Naive thymus-derived CD8-positive, alpha-beta T cell (primary cell): ENCODE measurements around the gene MYOZ2. TPM values are rescaled to one million over a fixed set of nuclear protein-coding genes. Genes with fewer than 3 reads are reported as not detected.
"Not testable (repeated sequence)": the region's sequence is repeated elsewhere in the genome, so short reads cannot be mapped to it uniquely, and the experiment has no call there.

ENCODE experiments used
- ATAC-seq, 2 donors: fragments of 150-1000 bp; cut with Tn5 transposase in 1 of 2; sonication (Bioruptor Pico), chemical (Tn5 transposase) in 1 of 2; 1 replicate in 1 of 2; 2 replicates in 1 of 2; pipeline ENCODE4 v1.10.0; 2021; ENCODE audit warnings: mild to moderate bottlenecking in 2 of 2, moderate library complexity in 2 of 2
- POLR2A ChIA-PET: fragments of 350-600 bp; sonication (Branson Sonifier 250); formaldehyde crosslinking; loops from one replicate; lab custom pipeline; 2021; ENCODE audit warnings: antibody characterized with exemption; lab: Charles Lee
- DNase-seq, 10 donors: peaks; one replicate each; pipeline versions ENCODE4 v3.0.0 to v3.0.0-alpha.2; 2020 to 2022
- H3K27ac Mint-ChIP-seq, 10 donors: one replicate each; pipeline ENCODE4 v1.8.0; 2020 to 2022; ENCODE audit warnings: mild to moderate bottlenecking in 10 of 10, mixed read lengths in 10 of 10, moderate library complexity in 4 of 10, inconsistent platforms in 1 of 10
- H3K27me3 Mint-ChIP-seq, 5 donors: one replicate each; pipeline ENCODE4 v1.8.0; 2021 to 2022; ENCODE audit warnings: mixed read lengths in 5 of 5
- H3K36me3 Mint-ChIP-seq, 3 donors: one replicate each; pipeline ENCODE4 v1.8.0; 2020 to 2022; ENCODE audit warnings: mixed read lengths in 3 of 3, mild to moderate bottlenecking in 2 of 3, inconsistent platforms in 1 of 3
- H3K4me1 Mint-ChIP-seq, 4 donors: one replicate each; pipeline ENCODE4 v1.8.0; 2021 to 2022; ENCODE audit warnings: mixed read lengths in 4 of 4
- H3K4me3 Mint-ChIP-seq, 10 donors: one replicate each; pipeline ENCODE4 v1.8.0; 2020 to 2022; ENCODE audit warnings: mild to moderate bottlenecking in 10 of 10, mixed read lengths in 10 of 10, moderate library complexity in 6 of 10, inconsistent platforms in 1 of 10
- H3K9me3 Mint-ChIP-seq, 9 donors: one replicate each; pipeline ENCODE4 v1.8.0; 2020 to 2022; ENCODE audit warnings: mixed read lengths in 9 of 9, mild to moderate bottlenecking in 3 of 9, inconsistent platforms in 1 of 9, moderate library complexity in 1 of 9
- polyA plus RNA-seq, 3 donors: library from polyadenylated mRNA; unstranded; fragments of 300-500 nt; fragmentation: Illumina TruSeq; gene quantifications; one replicate each; pipeline ENCODE4 v1.2.3, GENCODE V29; 2021
- total RNA-seq, 8 experiments: library from RNA in 2 of 8; stranded (reverse) in 2 of 8; gene quantifications; one replicate each; pipeline ENCODE4 v1.2.3 and lab custom pipeline; 2021 to 2026

MYOZ2 gene
- total and polyA plus RNA-seq, 5 experiments from 2014 or later = not detected

GRCh38 chr4:119172223-119172622, 36.6 kb downstream of the MYOZ2 start:
- DNase-seq (no peak), ATAC-seq (no peak)
- Mint-ChIP-seq H3K4me3 (no peak overlapping the region), H3K27me3 (peaks cover 2 to 4% (median 3%) of the 10 kb centered on the region in 5 donors), H3K27ac (no peak overlapping the region), H3K4me1 (no peaks in the 10 kb centered on the region), H3K9me3 (no peaks in the 10 kb centered on the region), H3K36me3 (peaks cover 0 to 6% (median 0%) of the 10 kb centered on the region in 3 donors)
- POLR2A ChIA-PET = no interaction called here

DNA sequence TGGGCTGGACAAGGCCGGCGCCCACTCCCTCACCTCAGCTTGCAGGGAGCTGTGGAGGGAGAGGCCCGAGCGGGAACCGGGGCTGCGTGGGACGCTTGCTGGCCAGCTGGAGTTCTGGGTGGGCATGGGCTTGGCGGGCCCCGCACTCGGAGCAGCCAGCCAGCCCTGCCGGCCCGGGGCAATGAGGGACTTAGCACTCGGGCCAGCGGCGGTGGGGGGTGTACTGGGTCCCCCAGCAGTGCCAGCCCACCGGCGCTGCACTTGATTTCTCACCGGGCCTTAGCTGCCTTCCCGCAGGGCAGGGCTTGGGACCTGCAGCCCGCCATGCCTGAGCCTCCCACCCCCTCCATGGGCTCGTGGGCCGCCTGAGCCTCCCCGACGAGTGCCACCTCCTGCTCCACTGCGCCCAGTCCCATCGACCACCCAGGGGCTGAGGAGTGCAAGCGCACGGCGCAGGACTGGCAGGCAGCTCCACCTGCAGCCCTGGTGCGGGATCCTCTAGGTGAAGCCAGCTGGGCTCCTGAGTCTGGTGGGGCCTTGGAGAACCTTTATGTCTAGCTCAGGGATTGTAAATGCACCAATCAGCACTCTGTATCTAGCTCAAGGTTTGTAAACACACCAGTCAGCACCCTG, 38.2 kb downstream of the MYOZ2 start:
- not testable (repeated sequence) for ATAC-seq, H3K4me3 Mint-ChIP-seq, H3K4me1 Mint-ChIP-seq, H3K36me3 Mint-ChIP-seq, H3K9me3 Mint-ChIP-seq, H3K27ac Mint-ChIP-seq
- DNase-seq = peak in 1 of 10 donors; percentile 5
- H3K27me3 Mint-ChIP-seq = peaks cover 2 to 15% (median 4%) of the 10 kb centered on the region in 5 donors
- POLR2A ChIA-PET = interaction anchor here (0.9 kb wide), 1 partner anchor 32 kb away, joined by 3 read pairs; no protein-coding TSS in a partner anchor

DNA sequence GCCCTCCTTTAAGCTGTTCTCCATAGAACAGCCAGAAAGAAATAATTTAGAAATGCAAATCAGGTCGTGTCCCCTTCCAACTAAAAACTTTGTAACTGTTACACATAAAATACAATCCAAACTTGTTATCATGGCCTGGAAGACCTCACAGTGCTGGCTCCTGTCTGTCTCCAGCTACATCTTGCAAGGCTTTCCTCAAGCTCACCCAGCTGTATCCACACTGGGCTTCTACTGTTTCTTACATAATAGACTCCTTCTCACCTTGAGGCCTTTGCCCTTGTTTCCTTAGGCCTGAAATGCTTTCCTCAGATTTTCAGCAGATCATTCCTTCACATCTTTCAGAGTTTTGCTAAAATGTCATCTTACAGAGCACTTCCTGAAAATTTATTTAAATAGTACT, 43.4 kb downstream of the MYOZ2 start:
- ATAC-seq = no peak
- H3K27me3 Mint-ChIP-seq = peaks cover 2 to 29% (median 8%) of the 10 kb centered on the region in 5 donors
- H3K36me3 Mint-ChIP-seq = peaks cover 0 to 5% (median 2%) of the 10 kb centered on the region in 3 donors
- no peaks in the 10 kb centered on the region for H3K9me3 Mint-ChIP-seq
- POLR2A ChIA-PET = no interaction called here
- no peak overlapping the region for H3K4me3 Mint-ChIP-seq
- peaks cover 0 to 4% (median 0%) of the 10 kb centered on the region in 4 donors for H3K4me1 Mint-ChIP-seq
- no peak for DNase-seq
- peak overlapping the region in 1 of 10 donors; percentile 11 for H3K27ac Mint-ChIP-seq

DNA sequence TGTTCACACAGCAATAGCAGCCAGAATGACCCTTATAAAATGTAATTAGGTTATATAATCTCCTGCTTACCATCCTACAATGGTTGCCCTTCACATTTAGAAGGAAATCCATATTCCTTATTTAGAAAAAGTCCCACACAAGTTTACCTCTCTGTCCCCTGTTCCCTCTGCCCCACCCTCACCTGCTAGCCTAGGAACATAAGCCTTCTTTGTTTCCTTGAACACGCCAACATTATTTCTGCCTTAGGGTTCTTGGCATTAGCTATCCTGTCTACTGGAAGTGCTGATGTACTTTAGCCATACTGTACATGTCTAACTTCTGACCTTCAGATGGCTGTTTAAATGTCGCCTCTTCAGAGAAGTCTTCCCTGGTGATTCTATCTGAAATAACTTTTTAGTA, 48.5 kb downstream of the MYOZ2 start:
- H3K4me3 Mint-ChIP-seq = no peak overlapping the region
- peaks cover 0 to 4% (median 0%) of the 10 kb centered on the region in 4 donors for H3K4me1 Mint-ChIP-seq
- no peak overlapping the region for H3K27ac Mint-ChIP-seq
- POLR2A ChIA-PET = no interaction called here
- ATAC-seq (no peak), DNase-seq (no peak)
- peaks cover 0 to 2% (median 0%) of the 10 kb centered on the region in 3 donors for H3K36me3 Mint-ChIP-seq
- no peaks in the 10 kb centered on the region for H3K9me3 Mint-ChIP-seq
- H3K27me3 Mint-ChIP-seq = peaks cover 0 to 17% (median 1%) of the 10 kb centered on the region in 5 donors

- Mint-ChIP-seq H3K9me3 (no peaks in the 10 kb centered on the region), H3K27me3 (no peaks in the 10 kb centered on the region), H3K27ac (no peak overlapping the region), H3K4me3 (no peak overlapping the region), H3K36me3 (peaks cover 0 to 13% (median 9%) of the 10 kb centered on the region in 3 donors), H3K4me1 (peaks cover 0 to 8% (median 0%) of the 10 kb centered on the region in 4 donors)
- DNase-seq (no peak), ATAC-seq (no peak)
- POLR2A ChIA-PET = interaction anchor here (1.2 kb wide), 1 partner anchor 23 kb away, joined by 3 read pairs; the partner anchor contains the start of gene USP53
Observed at GRCh38 chr4:119189638-119190037, 54.0 kb downstream of the MYOZ2 start.

- POLR2A ChIA-PET = interaction anchor here (1.2 kb wide), 1 partner anchor 22 kb away, joined by 3 read pairs; the partner anchor contains the start of gene USP53
Observed at GRCh38 chr4:119190354-119190753, 54.7 kb downstream of the MYOZ2 start.

GRCh38 chr4:119191505-119191904, 55.9 kb downstream of the MYOZ2 start:
- Mint-ChIP-seq H3K4me3 (no peak overlapping the region), H3K4me1 (peaks cover 0 to 21% (median 0%) of the 10 kb centered on the region in 4 donors), H3K27ac (no peak overlapping the region), H3K9me3 (no peaks in the 10 kb centered on the region), H3K36me3 (peaks cover 0 to 21% (median 15%) of the 10 kb centered on the region in 3 donors), H3K27me3 (peaks cover 0 to 3% (median 0%) of the 10 kb centered on the region in 5 donors)
- POLR2A ChIA-PET = no interaction called here
- DNase-seq (no peak), ATAC-seq (no peak)

More at GRCh38 chr4:119190354-119190753, 54.7 kb downstream of the MYOZ2 start:
- Mint-ChIP-seq H3K27me3 (peaks cover 0 to 2% (median 0%) of the 10 kb centered on the region in 5 donors), H3K36me3 (peaks cover 0 to 16% (median 15%) of the 10 kb centered on the region in 3 donors), H3K27ac (peak overlapping the region in 1 of 10 donors; percentile 28), H3K9me3 (no peaks in the 10 kb centered on the region), H3K4me3 (no peak overlapping the region), H3K4me1 (peaks cover 0 to 11% (median 0%) of the 10 kb centered on the region in 4 donors)
- ATAC-seq = no peak
- no peak for DNase-seq

DNA sequence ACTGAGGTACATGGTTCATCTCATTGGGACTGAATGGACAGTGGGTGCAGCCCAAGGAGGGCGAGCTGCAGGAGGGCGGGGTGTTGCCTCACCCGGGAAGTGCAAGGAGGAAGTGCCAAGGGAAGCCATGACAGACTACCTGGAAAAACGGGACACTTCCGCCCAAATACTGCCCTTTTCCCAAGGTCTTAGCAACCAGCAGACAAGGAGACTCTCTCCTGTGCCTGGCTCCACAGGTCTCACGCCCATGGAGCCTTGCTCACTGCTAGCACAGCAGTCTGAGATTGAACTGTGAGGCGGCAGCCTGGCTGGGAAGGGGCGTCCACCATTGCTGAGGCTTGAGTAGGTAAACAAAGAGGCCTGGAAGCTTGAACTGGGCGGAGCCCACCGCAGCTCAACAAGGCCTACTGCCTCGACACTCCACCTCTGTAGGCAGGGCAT, 62.2 kb downstream of the MYOZ2 start:
- DNase-seq (no peak), ATAC-seq (no peak)
- H3K36me3 Mint-ChIP-seq = peaks cover 6 to 40% (median 15%) of the 10 kb centered on the region in 3 donors
- POLR2A ChIA-PET = interaction anchor here (1.0 kb wide), 1 partner anchor 15 kb away, joined by 4 read pairs; the partner anchor contains the start of gene USP53
- no peak overlapping the region for H3K4me3 Mint-ChIP-seq
- H3K27me3 Mint-ChIP-seq = peaks cover 0 to 4% (median 2%) of the 10 kb centered on the region in 5 donors
- peak overlapping the region in 1 of 10 donors; percentile 13 for H3K27ac Mint-ChIP-seq
- peaks cover 0 to 51% (median 0%) of the 10 kb centered on the region in 4 donors for H3K4me1 Mint-ChIP-seq
- peaks cover 0 to 16% (median 0%) of the 10 kb centered on the region in 9 donors for H3K9me3 Mint-ChIP-seq

DNA sequence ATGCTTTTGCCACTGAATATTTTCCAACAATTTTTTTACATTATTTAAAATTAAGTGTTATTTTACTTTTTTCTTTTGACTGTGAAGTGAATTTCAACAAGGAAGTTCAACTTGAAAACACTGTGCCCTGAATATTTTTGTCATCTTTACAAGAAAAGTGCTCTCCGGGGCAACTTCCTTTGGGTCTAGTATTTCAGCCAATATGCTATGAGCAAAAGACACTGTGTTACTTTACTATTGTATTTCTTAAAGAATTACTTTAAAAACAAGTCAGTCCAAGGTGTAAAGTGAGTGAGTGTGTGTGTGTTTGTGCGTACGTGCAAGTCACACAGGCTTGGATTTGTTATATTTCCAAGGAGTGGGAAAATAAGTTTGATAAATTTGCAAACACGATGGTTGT, 69.3 kb downstream of the MYOZ2 start:
- DNase-seq (peak in 1 of 10 donors; percentile 39), ATAC-seq (no peak)
- peaks cover 0 to 6% (median 0%) of the 10 kb centered on the region in 9 donors for H3K9me3 Mint-ChIP-seq
- peaks cover 0 to 6% (median 0%) of the 10 kb centered on the region in 5 donors for H3K27me3 Mint-ChIP-seq
- peak overlapping the region in 2 of 10 donors; percentile 67 to 82 for H3K27ac Mint-ChIP-seq
- peaks cover 0 to 61% (median 5%) of the 10 kb centered on the region in 4 donors for H3K4me1 Mint-ChIP-seq
- POLR2A ChIA-PET = no interaction called here
- H3K36me3 Mint-ChIP-seq = peaks cover 0 to 6% (median 0%) of the 10 kb centered on the region in 3 donors
- peak overlapping the region in 1 of 10 donors; percentile 73 for H3K4me3 Mint-ChIP-seq

GRCh38 chr4:119205690-119206089, 70.1 kb downstream of the MYOZ2 start:
- H3K9me3 Mint-ChIP-seq = peaks cover 0 to 3% (median 0%) of the 10 kb centered on the region in 9 donors
- POLR2A ChIA-PET = no interaction called here

GRCh38 chr4:119206178-119206577, 70.5 kb downstream of the MYOZ2 start:
- no peak for ATAC-seq
- Mint-ChIP-seq H3K36me3 (peaks cover 0 to 3% (median 0%) of the 10 kb centered on the region in 3 donors), H3K4me1 (peaks cover 4 to 62% (median 14%) of the 10 kb centered on the region in 4 donors)

More at GRCh38 chr4:119205690-119206089, 70.1 kb downstream of the MYOZ2 start:
- Mint-ChIP-seq H3K4me1 (peaks cover 2 to 58% (median 9%) of the 10 kb centered on the region in 4 donors), H3K4me3 (no peak overlapping the region), H3K27me3 (peaks cover 0 to 6% (median 0%) of the 10 kb centered on the region in 5 donors), H3K36me3 (peaks cover 0 to 3% (median 0%) of the 10 kb centered on the region in 3 donors), H3K27ac (no peak overlapping the region)
- no peak for ATAC-seq
- DNase-seq = no peak

DNA sequence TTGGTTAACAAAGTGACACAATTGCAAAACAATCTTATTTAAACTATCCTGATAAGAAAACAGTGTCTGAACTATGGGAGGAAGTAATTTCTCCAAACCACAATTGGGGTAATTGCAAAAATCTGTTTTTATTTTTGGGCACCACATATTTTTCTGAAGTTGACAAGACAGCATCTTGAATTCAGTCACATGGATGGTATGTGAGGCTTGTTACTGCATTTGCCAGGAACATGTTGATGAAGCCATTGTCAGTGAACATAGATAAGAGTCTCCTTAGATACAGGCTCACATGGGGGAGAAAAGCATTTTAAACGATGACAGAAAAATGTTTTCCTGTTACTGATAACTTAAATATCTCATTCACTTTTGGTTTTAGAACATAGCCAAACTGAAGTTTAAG, 71.4 kb downstream of the MYOZ2 start:
- Mint-ChIP-seq H3K4me3 (peak overlapping the region in 1 of 10 donors; percentile 46), H3K4me1 (peaks cover 5 to 59% (median 21%) of the 10 kb centered on the region in 4 donors), H3K27ac (peak overlapping the region in 3 of 10 donors; percentile 27 to 50 (median 42)), H3K27me3 (peaks cover 0 to 6% (median 0%) of the 10 kb centered on the region in 5 donors), H3K36me3 (peaks cover 0 to 3% (median 0%) of the 10 kb centered on the region in 3 donors), H3K9me3 (peaks cover 0 to under 1% (median 0%) of the 10 kb centered on the region in 9 donors)
- no peak for ATAC-seq
- POLR2A ChIA-PET = no interaction called here
- DNase-seq = no peak

More at GRCh38 chr4:119206178-119206577, 70.5 kb downstream of the MYOZ2 start:
- POLR2A ChIA-PET = no interaction called here
- no peak for DNase-seq
- Mint-ChIP-seq H3K4me3 (peak overlapping the region in 1 of 10 donors; percentile 54), H3K9me3 (peaks cover 0 to 3% (median 0%) of the 10 kb centered on the region in 9 donors), H3K27ac (peak overlapping the region in 2 of 10 donors; percentile 69 to 85), H3K27me3 (peaks cover 0 to 6% (median 0%) of the 10 kb centered on the region in 5 donors)
